K562 (cell line): ENCODE results near the gene KLHL13. TPM values are rescaled to one million over a fixed set of nuclear protein-coding genes. Genes with fewer than 3 reads are reported as not detected.
"Not testable (repeated sequence)": the region's sequence is repeated elsewhere in the genome, so short reads cannot be mapped to it uniquely, and the experiment has no call there.

ENCODE experiments used
- ATAC-seq: fragments of 200-7000 bp; cut with Tn5 transposase; 3 replicates; pipeline ENCODE4 v1.9.1; 2020; ENCODE audit warnings: moderate library complexity
- BruUV-seq: library from RNA; stranded (reverse); fragments of 400-500 nt; replicated peaks from 2 replicates; lab custom pipeline; 2021; lab: Mats Ljungman, UMichigan
- CTCF ChIA-PET: fragments of 300-600 bp; formaldehyde crosslinking; extraction: SDS; loops from one replicate; lab custom pipeline; 2021; ENCODE audit warnings: low intra/inter-chr PET ratio; lab: Yijun Ruan, JAX
- POLR2A ChIA-PET: fragments of 300-600, 350-650 bp; sonication (Branson Sonifier 250); formaldehyde crosslinking; extraction: SDS; loops from one replicate; lab custom pipeline; 2021; ENCODE audit warnings: antibody characterized with exemption, inconsistent platforms; lab: Yijun Ruan, JAX
- DNase-seq, 4 experiments: peaks; one replicate each; pipeline versions ENCODE4 v3.0.0 to v3.0.0-alpha.2; 2011 to 2018; ENCODE audit warnings: low spot score in 3 of 4, mixed read lengths in 3 of 4; ENCODE audit errors: extremely low read depth in 1 of 4
- FAIRE-seq: peaks from 2 replicates; lab custom pipeline; 2011; peaks lifted over from hg19 to GRCh38; lab: Jason Lieb, UNC
- H2AFZ ChIP-seq: 2 replicates; pipeline ENCODE4 v1.6.0; 2011; ENCODE audit warnings: low read depth, low read length, control low read depth, inconsistent platforms
- H3K27ac ChIP-seq: fragments of 200-600 bp; 3 replicates; pipeline ENCODE4 v1.8.0; 2011; ENCODE audit warnings: low read depth, mild to moderate bottlenecking, control low read depth, inconsistent platforms, low read length, moderate library complexity, mixed read lengths; ENCODE audit errors: extremely low read depth
- H3K27me3 ChIP-seq, 2 experiments: fragments of 300-600 bp in 1 of 2; 2 replicates in 1 of 2; 3 replicates in 1 of 2; pipeline versions ENCODE4 v1.6.0 to v1.8.0; 2011; ENCODE audit warnings: inconsistent platforms in 2 of 2, low read length in 2 of 2, mild to moderate bottlenecking in 1 of 2, mixed read lengths in 1 of 2, moderate library complexity in 1 of 2; ENCODE audit not compliant: control insufficient read depth in 2 of 2, insufficient read depth in 2 of 2
- H3K36me3 ChIP-seq: fragments of 300-600 bp; 3 replicates; pipeline ENCODE4 v1.8.0; 2011; ENCODE audit warnings: mild to moderate bottlenecking, low read length, inconsistent platforms; ENCODE audit not compliant: control insufficient read depth, insufficient read depth
- H3K4me1 ChIP-seq, 2 experiments: fragments of 200-600 bp in 1 of 2; replicated peaks in 1 of 2; 2 replicates in 1 of 2; 3 replicates in 1 of 2; pipeline versions ENCODE4 v1.5.1 to v1.8.0; 2011; ENCODE audit warnings: inconsistent platforms in 2 of 2, low read length in 2 of 2, mild to moderate bottlenecking in 1 of 2, mixed read lengths in 1 of 2, moderate library complexity in 1 of 2; ENCODE audit not compliant: control insufficient read depth in 2 of 2, insufficient read depth in 2 of 2
- H3K4me2 ChIP-seq: 2 replicates; pipeline ENCODE4 v1.6.1; 2011; ENCODE audit warnings: low read length, control low read depth, inconsistent platforms, mixed read lengths; ENCODE audit not compliant: insufficient read depth
- H3K4me3 ChIP-seq: fragments of 200-600 bp; sonication (generic), shearing (Covaris generic); 2 replicates; pipeline ENCODE4 v1.5.1; 2016; ENCODE audit warnings: control low read depth, inconsistent platforms
- H3K79me2 ChIP-seq: fragments of 200-600 bp; 3 replicates; pipeline ENCODE4 v1.8.0; 2011; ENCODE audit warnings: low read length, inconsistent platforms; ENCODE audit not compliant: control insufficient read depth, insufficient read depth
- H3K9ac ChIP-seq, 2 experiments: 2 replicates each; pipeline versions ENCODE4 v1.6.0 to v1.6.1; 2011; ENCODE audit warnings: low read depth in 2 of 2, low read length in 2 of 2, control low read depth in 1 of 2, inconsistent platforms in 1 of 2, mild to moderate bottlenecking in 1 of 2, mixed read lengths in 1 of 2; ENCODE audit not compliant: insufficient read depth in 1 of 2
- H3K9me1 ChIP-seq: one replicate; pipeline ENCODE4 v1.6.0; 2011; ENCODE audit warnings: inconsistent platforms, mild to moderate bottlenecking, low read length, moderate library complexity; ENCODE audit not compliant: control insufficient read depth, insufficient read depth
- H3K9me3 ChIP-seq: replicated peaks from 2 replicates; pipeline ENCODE4 v1.5.1; 2011; ENCODE audit warnings: low read depth, low read length, inconsistent platforms; ENCODE audit not compliant: control insufficient read depth, insufficient read depth
- H4K20me1 ChIP-seq: replicated peaks from 2 replicates; pipeline ENCODE4 v1.6.1; 2011; ENCODE audit warnings: low read length, inconsistent platforms, mixed read lengths; ENCODE audit not compliant: control insufficient read depth, insufficient read depth
- DMBX1 ChIP-seq: fragments of 250-450 bp; sonication (Bioruptor Pico); IDR thresholded peaks from 2 replicates; pipeline ENCODE4 v1.8.0; 2022; ENCODE audit warnings: inconsistent platforms, mild to moderate bottlenecking, moderate library complexity, borderline replicate concordance
- GTF2E2 ChIP-seq: fragments of 200-800 bp; sonication (Bioruptor generic); IDR thresholded peaks from 2 replicates; pipeline ENCODE4 v1.6.1; 2016; ENCODE audit warnings: missing genetic modification characterization, missing compliant biosample characterization
- NR4A1 ChIP-seq, 2 experiments: fragments of 250-450 bp in 1 of 2; fragments of 450-650 bp in 1 of 2; sonication (Bioruptor Pico) in 1 of 2; IDR thresholded peaks; 2 replicates each; pipeline versions ENCODE4 v1.4.0 to v1.6.1; 2016 to 2020; ENCODE audit warnings: mild to moderate bottlenecking in 2 of 2, missing compliant biosample characterization in 1 of 2, missing genetic modification characterization in 1 of 2, moderate library complexity in 1 of 2
- PHTF2 ChIP-seq: fragments of 250-450 bp; sonication (Bioruptor Pico); IDR thresholded peaks from 2 replicates; pipeline ENCODE4 v1.5.0; 2021; ENCODE audit warnings: mild to moderate bottlenecking
- ZNF398 ChIP-seq: fragments of 250-450 bp; sonication (Bioruptor Pico); IDR thresholded peaks from 2 replicates; pipeline ENCODE4 v1.8.0; 2021; ENCODE audit warnings: moderate library complexity, mild to moderate bottlenecking, inconsistent platforms
- WGBS: fragments of 100-300 bp; shearing (Covaris generic); methylation state at CpG from one replicate; pipeline ENCODE4 v1.1.6; 2016; ENCODE audit warnings: low coverage, mixed read lengths; ENCODE audit not compliant: insufficient coverage; ENCODE audit errors: missing lambda C conversion rate; 5-methylcytosine and 5-hydroxymethylcytosine counted together
- in situ Hi-C: fragments of 300-500 bp; cut with MboI; formaldehyde crosslinking; loops from 4 replicates; pipeline ENCODE4 v1.15.0; 2018; ENCODE audit warnings: inconsistent platforms, mixed read lengths
- intact Hi-C: fragments of 100-400 bp; cut with micrococcal nuclease; formaldehyde crosslinking; loops from 2 replicates; pipeline ENCODE4 v1.14.2; 2022
- polyA plus RNA-seq, 8 experiments: library from polyadenylated mRNA; depleted of rRNA in 4 of 8; stranded (reverse) in 5 of 8; unstranded in 3 of 8; fragments of >200 nt; fragmentation: Nextera tagmentation in 2 of 8; fragmentation: Illumina TruSeq in 1 of 8; extraction: Ambion mirVana in 2 of 8; extraction: Trizol in 1 of 8; gene quantifications; 2 replicates each; pipeline versions ENCODE4 v1.2.1 to v1.2.3, GENCODE V29; 2011 to 2014; ENCODE audit warnings: inconsistent platforms in 1 of 8, missing spikeins in 1 of 8
- total RNA-seq, 7 experiments: library from RNA; depleted of rRNA in 6 of 7; stranded (reverse); fragments of >200 nt in 6 of 7; fragmentation: Illumina TruSeq in 2 of 7; extraction: Trizol in 2 of 7; gene quantifications; 2 replicates each; pipeline versions ENCODE4 v1.2.1 to v1.2.3, GENCODE V29; 2011 to 2021; ENCODE audit warnings: low replicate concordance in 1 of 7
- TF ChIP-seq, protein P1 (sequence below): fragments of 450-650 bp; IDR thresholded peaks from 2 replicates; pipeline ENCODE4 v1.7.1; 2018; ENCODE audit warnings: mild to moderate bottlenecking, low read depth; ENCODE audit not compliant: partially characterized antibody
- TF ChIP-seq, protein P2 (sequence below): sonication (generic); formaldehyde crosslinking; IDR thresholded peaks from 2 replicates; pipeline ENCODE4 v1.9.0; 2022; ENCODE audit warnings: mild to moderate bottlenecking, missing genetic modification reagents

KLHL13 gene
- total and polyA plus RNA-seq, 9 of the 15 experiments (the other 6 are each of a cell fraction or from before 2014, with no cell fraction given): 1.2 to 4.1 (median 2.2) TPM

- WGBS: 0% methylated on average over 2 of the region's 2 CpGs
- no peaks in the 10 kb centered on the region for H3K9me3 ChIP-seq
- POLR2A ChIA-PET: no interaction called here
- H3K4me1 ChIP-seq: no peaks in the 10 kb centered on the region
- H3K4me2 ChIP-seq: no peak overlapping the region
- TF ChIP-seq DMBX1 (CRISPR knock-in tag) (no peak), NR4A1 (CRISPR knock-in tag; IDR thresholded peaks at IDR 0.05) (no peak), NR4A1 (tag; IDR thresholded peaks at IDR 0.05) (no peak), PHTF2 (no peak), ZNF398 (CRISPR knock-in tag) (no peak), GTF2E2 (tag) (no peak)
- TF ChIP-seq, protein P1, sequence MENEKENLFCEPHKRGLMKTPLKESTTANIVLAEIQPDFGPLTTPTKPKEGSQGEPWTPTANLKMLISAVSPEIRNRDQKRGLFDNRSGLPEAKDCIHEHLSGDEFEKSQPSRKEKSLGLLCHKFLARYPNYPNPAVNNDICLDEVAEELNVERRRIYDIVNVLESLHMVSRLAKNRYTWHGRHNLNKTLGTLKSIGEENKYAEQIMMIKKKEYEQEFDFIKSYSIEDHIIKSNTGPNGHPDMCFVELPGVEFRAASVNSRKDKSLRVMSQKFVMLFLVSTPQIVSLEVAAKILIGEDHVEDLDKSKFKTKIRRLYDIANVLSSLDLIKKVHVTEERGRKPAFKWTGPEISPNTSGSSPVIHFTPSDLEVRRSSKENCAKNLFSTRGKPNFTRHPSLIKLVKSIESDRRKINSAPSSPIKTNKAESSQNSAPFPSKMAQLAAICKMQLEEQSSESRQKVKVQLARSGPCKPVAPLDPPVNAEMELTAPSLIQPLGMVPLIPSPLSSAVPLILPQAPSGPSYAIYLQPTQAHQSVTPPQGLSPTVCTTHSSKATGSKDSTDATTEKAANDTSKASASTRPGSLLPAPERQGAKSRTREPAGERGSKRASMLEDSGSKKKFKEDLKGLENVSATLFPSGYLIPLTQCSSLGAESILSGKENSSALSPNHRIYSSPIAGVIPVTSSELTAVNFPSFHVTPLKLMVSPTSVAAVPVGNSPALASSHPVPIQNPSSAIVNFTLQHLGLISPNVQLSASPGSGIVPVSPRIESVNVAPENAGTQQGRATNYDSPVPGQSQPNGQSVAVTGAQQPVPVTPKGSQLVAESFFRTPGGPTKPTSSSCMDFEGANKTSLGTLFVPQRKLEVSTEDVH: no peak
- TF ChIP-seq, protein P2, sequence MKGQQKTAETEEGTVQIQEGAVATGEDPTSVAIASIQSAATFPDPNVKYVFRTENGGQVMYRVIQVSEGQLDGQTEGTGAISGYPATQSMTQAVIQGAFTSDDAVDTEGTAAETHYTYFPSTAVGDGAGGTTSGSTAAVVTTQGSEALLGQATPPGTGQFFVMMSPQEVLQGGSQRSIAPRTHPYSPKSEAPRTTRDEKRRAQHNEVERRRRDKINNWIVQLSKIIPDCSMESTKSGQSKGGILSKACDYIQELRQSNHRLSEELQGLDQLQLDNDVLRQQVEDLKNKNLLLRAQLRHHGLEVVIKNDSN: no peak
- TF ChIP-seq, all 486 proteins: peak for 0
- Histone ChIP-seq H2AFZ (no peak overlapping the region), H3K27ac (no peak overlapping the region), H4K20me1 (no peaks in the 10 kb centered on the region), H3K79me2 (no peaks in the 10 kb centered on the region), H3K9ac (no peak overlapping the region), H3K4me3 (no peak overlapping the region), H3K36me3 (no peaks in the 10 kb centered on the region), H3K9me1 (no peaks in the 10 kb centered on the region), H3K27me3 (no peaks in the 10 kb centered on the region)
- intact Hi-C loops (no loop called here), in situ Hi-C loops (no loop called here)
- no peak for ATAC-seq
- CTCF ChIA-PET: no interaction called here
- peak in 1 of 4 experiments; percentile 0 for DNase-seq
- no peak for FAIRE-seq
- BruUV-seq: no TSS peak
Measured at GRCh38 chrX:117936118-117936517, 180.5 kb downstream of the KLHL13 start.

GRCh38 chrX:117930116-117930515 is 186.5 kb downstream of the KLHL13 start:
- DNase-seq, H3K4me2 ChIP-seq, H3K4me3 ChIP-seq, H2AFZ ChIP-seq, H3K9me3 ChIP-seq, H3K36me3 ChIP-seq, H4K20me1 ChIP-seq, BruUV-seq, H3K9me1 ChIP-seq, intact Hi-C loops, H3K9ac ChIP-seq, H3K27me3 ChIP-seq, ATAC-seq, H3K4me1 ChIP-seq, H3K79me2 ChIP-seq, FAIRE-seq, CTCF ChIA-PET, H3K27ac ChIP-seq, in situ Hi-C loops, POLR2A ChIA-PET: not testable (repeated sequence)
